ENCODE results near the gene SRSF4. TPM values are rescaled to one million over a fixed set of nuclear protein-coding genes. Genes with fewer than 3 reads are reported as not detected.

SRSF4 gene
- total and polyA plus RNA-seq, 2 donors (not counting 3 experiments of a cell fraction or from before 2014, with no cell fraction given): 45.6 to 108 TPM

GRCh38 chr1:29230553-29231378 is 49.1 kb upstream of the SRSF4 start, which contains the start of gene MECR:
Gene MECR (minus strand): TSS chr1:29230934. CDS start chr1:29230906, 28 bp downstream.
- Histone ChIP-seq H3K4me2 (ENCODE audit: insufficient read depth, low read length) (peak within 1 kb of the TSS; percentile 93), H2AFZ (ENCODE audit: low read depth, low read length) (peak within 1 kb of the TSS; percentile 89), H4K20me1 (replicated peaks; ENCODE audit: control insufficient read depth, extremely low read depth, insufficient read depth, low read length) (no peaks in the 10 kb centered on the region), H3K9ac (replicated peaks; ENCODE audit: extremely low read depth, insufficient read depth, low read length) (peak within 1 kb of the TSS; percentile 79), H3K9me3 (replicated peaks; ENCODE audit: control insufficient read depth, insufficient read depth, low read length) (no peaks in the 10 kb centered on the region), H3K79me2 (ENCODE audit: control insufficient read depth, insufficient read depth, low read length) (peaks cover 15% of the 10 kb centered on the region), H3K36me3 (ENCODE audit: control insufficient read depth in 2 of 2, extremely low read depth in 1 of 2, insufficient read depth in 2 of 2, low read length in 2 of 2) (no peaks in the 10 kb centered on the region), H3K9me1 (replicated peaks; ENCODE audit: control insufficient read depth, extremely low read depth, insufficient read depth, low read length) (no peaks in the 10 kb centered on the region), H3K27me3 (ENCODE audit: control insufficient read depth in 2 of 2, insufficient read depth in 2 of 2, low read length in 2 of 2) (peaks cover 2 to 11% of the 10 kb centered on the region in 2 experiments), H3K27ac (ENCODE audit: insufficient read depth, low read depth, low read length) (peak within 1 kb of the TSS; percentile 51), H3K4me1 (ENCODE audit: control insufficient read depth, extremely low read depth, insufficient read depth, low read length) (peaks cover 8% of the 10 kb centered on the region), H3K4me3 (replicated peaks in 1 of 3; ENCODE audit: insufficient read depth in 1 of 3, low read depth in 1 of 3, low read length in 3 of 3) (peak within 1 kb of the TSS; percentile 81 to 87 (median 85))
- FAIRE-seq (peak; percentile 96), DNase-seq (ENCODE audit: low read depth, low spot score) (peak; percentile 94)
- ChIA-PET POLR2A (no interaction called here), CTCF (interaction anchor here (0.8 to 1.7 kb wide), 3 partner anchors 28 to 354 kb away, joined by 3 read pairs; partner anchors contain the start of gene SRSF4)
- TSS peak; percentile 83 for BruUV-seq (replicated peaks)
- intact Hi-C loops (cut with micrococcal nuclease) (no loop called here), dilution Hi-C loops (cut with MboI; ENCODE audit: extremely low pct_ligation_motif_present, low sequenced_read_pairs) (loop anchor here (25.0 kb wide), 1 partner anchor 857 kb away; no protein-coding TSS in a partner anchor)
- TF ChIP-seq MYC (IDR thresholded peaks at IDR 0.05; ENCODE audit: low read depth, low read length): peak; percentile 49
- TF ChIP-seq POLR2AphosphoS5 (IDR thresholded peaks at IDR 0.05; ENCODE audit: insufficient read depth, low read depth, low read length): peak; percentile 93
- peak; percentile 92 for TF ChIP-seq POLR2A (IDR thresholded peaks at IDR 0.05; ENCODE audit: low read depth, low read length)
- TF ChIP-seq CTCF (IDR thresholded peaks at IDR 0.05; ENCODE audit: extremely low read depth in 1 of 2, insufficient read depth in 1 of 2, low read depth in 1 of 2, low read length in 2 of 2): no peak
- no peak for TF ChIP-seq JUN (IDR thresholded peaks at IDR 0.05; ENCODE audit: borderline replicate concordance, insufficient read depth, insufficient read length, low read depth)
- TF ChIP-seq MAX (IDR thresholded peaks at IDR 0.05; ENCODE audit: insufficient read depth, insufficient read length): peak; percentile 62
